Vagina (tissue), 2 donors: ENCODE data around the gene SHANK3. TPM values are rescaled to one million over a fixed set of nuclear protein-coding genes. Genes with fewer than 3 reads are reported as not detected.

Experiments used
- DNase-seq, 2 donors: peaks; one replicate each; pipeline ENCODE4 v3.0.0-alpha.2; 2017; ENCODE audit errors: extremely low spot score in 2 of 2
- H3K27ac ChIP-seq: fragments of 200-600 bp; sonication (generic); one replicate; pipeline ENCODE4 v1.5.1; 2019
- H3K27me3 ChIP-seq: fragments of 200-600 bp; sonication (generic); one replicate; pipeline ENCODE4 v1.5.1; 2019
- H3K36me3 ChIP-seq, 2 donors: fragments of 200-600 bp; sonication (generic); one replicate each; pipeline ENCODE4 v1.5.1; 2017 to 2019
- H3K4me1 ChIP-seq: fragments of 200-600 bp; sonication (generic); one replicate; pipeline ENCODE4 v1.5.1; 2019
- H3K4me3 ChIP-seq, 2 donors: fragments of 200-600 bp; sonication (generic); 1 replicate in 1 of 2; 2 replicates in 1 of 2; pipeline ENCODE4 v1.5.1; 2016 to 2019
- H3K9me3 ChIP-seq: fragments of 200-600 bp; sonication (generic); one replicate; pipeline ENCODE4 v1.5.1; 2019
- CTCF ChIP-seq, 3 experiments: fragments of 450-650 bp in 2 of 3; fragments of 200-600 bp in 1 of 3; sonication (generic) in 1 of 3; IDR thresholded peaks; one replicate each; pipeline ENCODE4 v1.5.1; 2017 to 2019; ENCODE audit warnings: antibody characterized with exemption in 3 of 3, mild to moderate bottlenecking in 2 of 3, moderate library complexity in 2 of 3
- POLR2A ChIP-seq, 2 donors: fragments of 450-650 bp; IDR thresholded peaks; one replicate each; pipeline ENCODE4 v1.6.1; 2017; ENCODE audit warnings: antibody characterized with exemption in 2 of 2, mild to moderate bottlenecking in 2 of 2, moderate library complexity in 2 of 2
- POLR2AphosphoS5 ChIP-seq, 2 donors: sonication (generic); formaldehyde crosslinking; IDR thresholded peaks; one replicate each; pipeline ENCODE4 v1.9.0; 2017; ENCODE audit warnings: antibody characterized with exemption in 2 of 2, mild to moderate bottlenecking in 2 of 2, low read depth in 1 of 2; ENCODE audit not compliant: insufficient read depth in 1 of 2
- intact Hi-C: fragments of 100-400 bp; cut with DNase I; formaldehyde crosslinking; loops from one replicate; pipeline ENCODE4 v1.15.1; 2023
- total RNA-seq: library from RNA; depleted of rRNA; stranded (reverse); fragments of >200 nt; gene quantifications from one replicate; pipeline ENCODE4 v1.2.3, GENCODE V29; 2016

The SHANK3 gene
- total RNA-seq, 1 donor from 2014 or later = 20.4 TPM

GRCh38 chr22:50698546-50698945 lies 25.9 kb downstream of the SHANK3 start:
- Histone ChIP-seq H3K4me1 (peaks cover 47% of the 10 kb centered on the region), H3K36me3 (no peaks in the 10 kb centered on the region), H3K9me3 (no peaks in the 10 kb centered on the region), H3K27ac (no peak overlapping the region), H3K27me3 (no peaks in the 10 kb centered on the region), H3K4me3 (no peak overlapping the region)
- TF ChIP-seq POLR2AphosphoS5 (IDR thresholded peaks at IDR 0.05; ENCODE audit: insufficient read depth in 1 of 2, low read depth in 1 of 2) = no peak
- TF ChIP-seq CTCF (IDR thresholded peaks at IDR 0.05) = no peak
- no peak for TF ChIP-seq POLR2A (IDR thresholded peaks at IDR 0.05)
- DNase-seq = no peak
- intact Hi-C loops = no loop called here

GRCh38 chr22:50699001-50699755 lies 26.6 kb downstream of the SHANK3 start:
- no peaks in the 10 kb centered on the region for H3K27me3 ChIP-seq
- intact Hi-C loops = no loop called here
- DNase-seq = no peak
- no peaks in the 10 kb centered on the region for H3K9me3 ChIP-seq
- TF ChIP-seq POLR2A (IDR thresholded peaks at IDR 0.05) (no peak), POLR2AphosphoS5 (IDR thresholded peaks at IDR 0.05; ENCODE audit: insufficient read depth in 1 of 2, low read depth in 1 of 2) (no peak), CTCF (IDR thresholded peaks at IDR 0.05) (no peak)
- peaks cover 47% of the 10 kb centered on the region for H3K4me1 ChIP-seq
- H3K4me3 ChIP-seq = no peak overlapping the region
- H3K27ac ChIP-seq = no peak overlapping the region
- no peaks in the 10 kb centered on the region for H3K36me3 ChIP-seq

GRCh38 chr22:50699756-50700386 lies 27.2 kb downstream of the SHANK3 start:
- peaks cover 44% of the 10 kb centered on the region for H3K4me1 ChIP-seq

GRCh38 chr22:50700387-50701075 lies 27.9 kb downstream of the SHANK3 start:
- H3K36me3 ChIP-seq = peaks cover 0 to 6% of the 10 kb centered on the region in 2 donors
- TF ChIP-seq POLR2A (IDR thresholded peaks at IDR 0.05) = no peak
- TF ChIP-seq POLR2AphosphoS5 (IDR thresholded peaks at IDR 0.05; ENCODE audit: insufficient read depth in 1 of 2, low read depth in 1 of 2) = no peak
- TF ChIP-seq CTCF (IDR thresholded peaks at IDR 0.05) = no peak
- no peaks in the 10 kb centered on the region for H3K27me3 ChIP-seq
- H3K4me3 ChIP-seq = no peak overlapping the region
- H3K9me3 ChIP-seq = no peaks in the 10 kb centered on the region
- no peak overlapping the region for H3K27ac ChIP-seq
- DNase-seq = no peak
- intact Hi-C loops = no loop called here
- H3K4me1 ChIP-seq = peaks cover 38% of the 10 kb centered on the region

More at GRCh38 chr22:50699756-50700386, 27.2 kb downstream of the SHANK3 start:
- Histone ChIP-seq H3K27ac (no peak overlapping the region), H3K4me3 (no peak overlapping the region), H3K9me3 (no peaks in the 10 kb centered on the region), H3K36me3 (peaks cover 0 to 6% of the 10 kb centered on the region in 2 donors), H3K27me3 (no peaks in the 10 kb centered on the region)
- intact Hi-C loops = no loop called here
- no peak for TF ChIP-seq POLR2A (IDR thresholded peaks at IDR 0.05)
- TF ChIP-seq CTCF (IDR thresholded peaks at IDR 0.05) = no peak
- no peak for TF ChIP-seq POLR2AphosphoS5 (IDR thresholded peaks at IDR 0.05; ENCODE audit: insufficient read depth in 1 of 2, low read depth in 1 of 2)
- DNase-seq = no peak
